GM18519 (cell line): ENCODE data around the gene COL23A1.

Experiments
- ATAC-seq: cut with Tn5 transposase; IDR thresholded peaks from one replicate; pipeline ENCODE4 v1.9.1; 2021; ENCODE audit warnings: mild to moderate bottlenecking, moderate library complexity; ENCODE audit not compliant: unreplicated experiment, low FRiP score

The COL23A1 gene

GRCh38 chr5:178429491-178430185 lies 160.6 kb downstream of the COL23A1 start:
- ATAC-seq = no peak

GRCh38 chr5:178429156-178429468 lies 161.1 kb downstream of the COL23A1 start:
- no peak for ATAC-seq

- ATAC-seq = no peak
These were observed 161.6 kb downstream of the COL23A1 start for GRCh38 chr5:178428341-178429155.

DNA sequence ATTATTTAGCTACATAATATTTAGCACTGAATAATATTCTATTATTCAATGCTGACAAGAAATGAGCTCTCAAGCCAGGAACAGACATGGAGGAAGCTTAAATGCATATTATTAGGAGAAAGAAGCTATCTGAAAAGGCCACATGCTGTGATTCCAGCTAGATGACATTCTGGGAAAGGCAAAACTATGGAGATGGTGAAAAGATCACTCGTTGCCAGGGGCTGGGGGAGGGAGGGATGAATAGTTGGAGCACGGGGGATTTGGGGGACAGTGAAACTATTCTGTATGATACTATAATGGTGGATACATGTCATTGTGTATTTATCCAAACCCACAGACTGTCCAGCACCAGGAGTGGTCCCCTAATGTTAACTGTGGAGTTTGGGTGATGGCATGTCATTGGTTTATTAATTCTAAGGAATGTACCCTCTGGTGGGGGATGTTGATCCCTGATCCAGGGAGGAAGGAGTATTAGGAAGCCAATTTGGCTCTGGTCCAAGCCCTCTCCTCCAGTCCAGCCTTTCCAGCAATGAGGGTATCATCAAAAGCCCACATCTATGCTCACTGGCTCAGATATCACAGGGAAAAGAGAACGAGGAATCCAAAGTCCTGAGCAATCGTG lies 162.5 kb downstream of the COL23A1 start:
- ATAC-seq = no peak

DNA sequence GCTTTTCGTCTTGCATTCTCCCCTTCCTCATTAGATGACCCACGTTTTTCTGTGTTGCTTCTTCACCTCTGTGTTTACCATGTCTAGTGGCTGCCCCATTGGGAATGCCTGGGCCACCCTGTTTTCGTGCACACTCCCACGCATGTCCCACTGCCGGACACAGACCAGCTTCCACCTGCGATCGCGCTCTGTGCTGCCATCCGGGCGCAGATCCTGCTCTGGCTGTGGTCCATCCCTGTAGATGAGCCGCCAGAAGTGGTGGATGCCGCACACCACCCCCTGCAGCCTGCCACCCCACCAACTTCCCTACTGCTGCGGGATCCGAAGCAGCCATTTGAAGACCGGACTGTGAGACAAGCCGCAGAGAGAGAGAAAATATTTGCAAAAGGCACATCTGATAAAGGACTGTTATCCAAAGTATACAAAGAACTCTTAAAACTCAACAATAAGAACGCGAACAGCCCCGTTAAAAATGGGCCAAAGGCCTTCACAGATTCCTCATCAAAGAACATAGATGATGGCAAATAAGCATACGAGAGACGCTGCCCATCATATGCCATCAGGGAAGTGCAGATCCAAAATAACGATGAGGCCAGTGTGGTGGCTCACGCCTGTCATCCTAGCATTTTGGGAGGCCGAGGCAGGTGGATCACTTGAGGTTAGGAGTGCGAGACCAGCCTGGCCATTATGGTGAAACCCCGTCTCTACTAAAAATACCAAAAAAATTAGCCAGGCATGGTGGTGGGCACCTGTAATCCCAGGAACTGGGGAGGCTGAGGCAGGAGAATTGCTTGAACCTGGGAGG lies 163.7 kb downstream of the COL23A1 start:
- ATAC-seq = no peak

DNA sequence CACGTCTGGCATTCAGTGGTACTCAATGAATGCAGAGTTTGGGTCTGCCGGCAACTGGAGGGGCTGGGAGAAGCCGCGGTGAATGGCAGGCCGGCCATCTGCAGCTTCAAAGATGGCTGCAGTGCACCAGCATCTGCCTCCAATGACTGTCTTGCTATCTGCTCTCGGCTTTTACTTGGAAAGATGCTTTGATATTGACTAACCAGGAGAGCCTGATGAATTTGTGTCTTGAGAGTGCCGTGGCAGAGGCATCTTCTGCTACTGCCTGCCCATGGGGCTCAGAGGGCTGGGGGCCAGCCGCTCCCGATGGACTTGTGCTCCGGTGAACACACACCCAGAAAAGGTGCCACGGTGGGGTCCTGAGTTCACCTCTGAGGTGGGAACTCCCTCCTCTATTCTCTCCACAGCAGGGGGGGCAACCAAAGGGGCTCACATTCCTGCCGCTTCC lies 164.5 kb downstream of the COL23A1 start:
- no peak for ATAC-seq

- no peak for ATAC-seq
These were observed 165.4 kb downstream of the COL23A1 start for GRCh38 chr5:178424810-178425177.

GRCh38 chr5:178423901-178424809 lies 166.0 kb downstream of the COL23A1 start:
- no peak for ATAC-seq

DNA sequence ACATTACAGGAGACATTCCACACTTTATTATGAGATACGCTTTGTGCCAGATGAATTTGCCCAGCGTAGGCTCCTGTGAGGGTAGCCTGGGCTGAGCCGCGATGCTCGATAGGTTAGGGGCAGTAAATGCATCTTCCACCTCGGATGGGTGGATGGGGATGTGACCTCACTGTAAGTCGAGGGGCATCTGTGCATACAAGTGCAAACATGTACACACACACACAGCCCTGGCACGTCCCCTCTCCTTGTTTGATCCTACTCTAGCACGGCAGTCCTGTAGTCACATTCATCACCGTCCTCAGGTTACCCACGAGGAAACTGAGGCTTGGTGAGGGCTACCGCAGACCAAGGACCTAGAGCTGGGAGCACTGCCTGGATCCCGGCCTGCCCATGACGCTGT lies 166.8 kb downstream of the COL23A1 start:
- no peak for ATAC-seq

DNA sequence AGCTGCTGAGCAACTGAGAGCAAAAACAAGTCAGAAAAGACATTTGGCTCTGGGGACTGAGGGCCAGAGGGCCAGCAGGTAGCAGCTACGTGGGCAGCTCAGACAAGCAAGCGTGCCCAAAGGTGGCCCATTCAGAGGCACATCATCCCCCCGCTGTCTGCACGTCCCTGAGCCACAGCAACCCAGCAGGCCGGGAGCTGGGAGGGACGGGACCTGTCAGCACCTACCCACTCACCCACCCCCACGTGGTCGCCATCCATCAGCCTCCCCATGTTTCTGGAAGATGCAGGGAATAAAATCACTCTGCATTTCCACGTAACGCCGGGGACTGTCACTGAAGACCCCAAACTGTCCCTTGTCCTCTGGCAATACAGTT lies 167.8 kb downstream of the COL23A1 start:
- ATAC-seq = no peak

GRCh38 chr5:178421699-178422399 lies 168.3 kb downstream of the COL23A1 start:
- no peak for ATAC-seq

DNA sequence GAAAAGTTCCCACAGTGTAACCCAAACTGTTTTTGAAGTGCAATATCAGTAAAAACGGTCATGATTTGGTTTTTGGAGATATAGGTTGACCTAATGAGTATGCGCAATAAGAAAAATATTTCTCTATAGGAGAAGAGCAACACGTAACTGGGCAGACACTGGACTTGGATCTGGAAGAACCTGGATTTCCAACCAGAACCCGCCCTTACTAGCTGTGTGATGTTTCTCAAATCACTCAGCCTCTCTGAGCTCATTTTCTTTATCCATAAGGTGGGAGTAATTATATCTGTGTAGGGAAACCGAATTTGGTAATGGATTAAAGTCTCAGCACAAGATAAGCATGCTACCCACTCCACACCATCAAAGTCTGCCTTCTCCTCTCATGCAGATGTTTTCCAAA lies 169.1 kb downstream of the COL23A1 start:
- ATAC-seq = no peak

GRCh38 chr5:178420354-178420781 lies 169.8 kb downstream of the COL23A1 start:
- ATAC-seq = no peak

DNA sequence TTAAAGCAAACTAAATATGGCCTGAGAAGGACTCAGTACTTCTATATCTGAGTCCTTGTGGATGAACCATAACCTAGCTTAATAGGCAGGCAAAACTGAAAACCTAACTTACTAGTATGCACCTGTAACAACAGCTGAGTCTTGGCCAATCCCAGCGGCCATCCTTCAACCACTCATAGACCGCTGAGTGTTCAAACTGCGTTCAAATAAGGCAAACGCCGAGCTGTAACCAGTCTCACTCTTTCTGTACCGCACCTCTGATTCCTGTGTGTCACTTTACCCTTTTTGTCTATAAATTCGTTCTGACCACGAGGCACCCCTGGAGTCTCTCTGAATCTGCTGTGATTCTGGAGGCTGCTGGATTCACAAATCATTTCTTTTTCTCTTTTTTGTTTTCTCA lies 170.5 kb downstream of the COL23A1 start:
- ATAC-seq = no peak

DNA sequence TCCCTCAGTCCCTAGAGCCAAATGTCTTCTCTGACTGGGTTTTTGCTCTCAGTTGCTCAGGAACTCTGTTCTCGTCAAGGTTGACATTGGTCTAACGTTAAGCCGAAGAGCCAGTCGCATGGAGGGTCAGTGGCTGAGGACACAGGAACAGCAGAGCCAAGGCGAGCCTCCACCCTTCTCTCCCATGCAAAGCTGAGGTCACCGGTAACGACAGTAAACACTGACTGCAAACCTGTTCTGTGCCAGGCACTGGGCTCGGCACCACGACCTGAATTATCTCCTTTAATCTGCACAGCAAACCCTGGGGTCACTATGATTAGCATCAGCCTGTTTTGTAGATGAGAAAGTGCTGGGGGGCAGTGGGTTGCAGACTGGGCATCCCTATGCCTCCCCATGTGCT lies 171.0 kb downstream of the COL23A1 start:
- no peak for ATAC-seq

GRCh38 chr5:178418471-178419010 lies 171.7 kb downstream of the COL23A1 start:
- no peak for ATAC-seq

GRCh38 chr5:178418031-178418430 lies 172.2 kb downstream of the COL23A1 start:
- ATAC-seq = no peak

DNA sequence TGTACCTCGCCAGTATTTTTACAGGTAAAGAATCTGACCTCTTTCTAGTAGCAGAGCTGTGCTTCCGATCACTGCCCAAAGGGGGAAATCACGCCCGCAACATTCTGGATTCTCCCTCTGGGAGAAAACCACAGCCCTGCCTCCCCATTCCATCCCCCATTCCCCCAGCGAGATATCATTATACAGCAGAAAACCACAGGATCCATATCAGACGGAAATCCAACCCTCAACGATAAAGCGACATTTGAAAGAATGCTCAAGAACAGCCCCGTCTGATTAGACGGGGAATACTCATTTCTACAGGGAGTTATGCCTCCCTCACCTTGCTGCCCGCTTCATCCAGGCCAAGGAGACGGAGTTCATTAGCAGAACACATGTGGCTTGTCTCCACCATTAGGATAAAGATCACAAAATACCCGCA lies 172.8 kb downstream of the COL23A1 start:
- no peak for ATAC-seq

GRCh38 chr5:178416919-178417318 lies 173.3 kb downstream of the COL23A1 start:
- no peak for ATAC-seq
